ENCODE data around the gene MAP3K5.
"Not testable (repeated sequence)": the region's sequence is repeated elsewhere in the genome, so short reads cannot be mapped to it uniquely, and the experiment has no call there.

Gene MAP3K5

GRCh38 chr6:136792410-136793262, at the start of gene MAP3K5:
Gene MAP3K5 (minus strand): TSS chr6:136792477. CDS start chr6:136792157, 320 bp downstream.
- DNase-seq: peak; percentile 83 to 98 (median 90)
- intact Hi-C loops (cut with DNase I): loop anchor here (1.0 to 2.0 kb wide), 2 partner anchors 148 to 210 kb away; no protein-coding TSS in a partner anchor

- no peak for DNase-seq
- intact Hi-C loops (cut with DNase I): no loop called here
These were observed 48.2 kb upstream of the MAP3K5 start for GRCh38 chr6:136840276-136841001.

GRCh38 chr6:136831873-136832562, 39.7 kb upstream of the MAP3K5 start:
- DNase-seq: no peak
- intact Hi-C loops (cut with DNase I): no loop called here

- no peak for DNase-seq
- intact Hi-C loops (cut with DNase I): no loop called here
These were observed 33.9 kb upstream of the MAP3K5 start for GRCh38 chr6:136826216-136826615.

- DNase-seq: peak in 2 of 10 donors; percentile 77 to 83
- intact Hi-C loops (cut with DNase I): no loop called here
These were observed 30.9 kb upstream of the MAP3K5 start for GRCh38 chr6:136823128-136823660.

- peak; percentile 88 to 99 (median 92) for DNase-seq
- intact Hi-C loops (cut with DNase I): no loop called here
These were observed 30.3 kb upstream of the MAP3K5 start, which contains the start of gene PEX7 for GRCh38 chr6:136822376-136823127. Gene PEX7 (plus strand): TSS chr6:136822592. CDS start chr6:136822666, 74 bp downstream.

GRCh38 chr6:136822046-136822375, 29.7 kb upstream of the MAP3K5 start:
- intact Hi-C loops (cut with DNase I): no loop called here
- DNase-seq: peak in 5 of 10 donors; percentile 13 to 83 (median 19)

GRCh38 chr6:136820561-136820960, 28.3 kb upstream of the MAP3K5 start:
- no peak for DNase-seq
- intact Hi-C loops (cut with DNase I): no loop called here

- no peak for DNase-seq
- intact Hi-C loops (cut with DNase I): no loop called here
These were observed 24.4 kb upstream of the MAP3K5 start for GRCh38 chr6:136816656-136817055.

- DNase-seq; intact Hi-C loops (cut with DNase I): not testable (repeated sequence)
These were observed 23.3 kb upstream of the MAP3K5 start for GRCh38 chr6:136815608-136816007.

- intact Hi-C loops (cut with DNase I): no loop called here
- DNase-seq: no peak
These were observed 19.9 kb upstream of the MAP3K5 start for GRCh38 chr6:136812174-136812573.

- no peak for DNase-seq
- intact Hi-C loops (cut with DNase I): no loop called here
These were observed 19.0 kb upstream of the MAP3K5 start for GRCh38 chr6:136811272-136811671.

GRCh38 chr6:136809091-136809860, 17.0 kb upstream of the MAP3K5 start:
- intact Hi-C loops (cut with DNase I): no loop called here
- DNase-seq: no peak

- DNase-seq: no peak
- intact Hi-C loops (cut with DNase I): no loop called here
These were observed 11.3 kb upstream of the MAP3K5 start for GRCh38 chr6:136803608-136804007.

GRCh38 chr6:136801581-136801980, 9.3 kb upstream of the MAP3K5 start:
- no peak for DNase-seq
- intact Hi-C loops (cut with DNase I): no loop called here

- no peak for DNase-seq
- intact Hi-C loops (cut with DNase I): no loop called here
These were observed 5.8 kb upstream of the MAP3K5 start for GRCh38 chr6:136798044-136798443.

- no peak for DNase-seq
- intact Hi-C loops (cut with DNase I): no loop called here
These were observed 3.7 kb upstream of the MAP3K5 start for GRCh38 chr6:136795996-136796395.

- DNase-seq: no peak
- intact Hi-C loops (cut with DNase I): no loop called here
These were observed 3.1 kb upstream of the MAP3K5 start for GRCh38 chr6:136795386-136795785.

- intact Hi-C loops (cut with DNase I): loop anchor here (1.0 to 2.0 kb wide), 2 partner anchors 149 to 211 kb away; no protein-coding TSS in a partner anchor
- no peak for DNase-seq
These were observed 1.1 kb upstream of the MAP3K5 start for GRCh38 chr6:136793363-136793762.
